K562 (cell line): ENCODE results near the gene FBXO11. TPM values are rescaled to one million over a fixed set of nuclear protein-coding genes. Genes with fewer than 3 reads are reported as not detected.
A peak's percentile ranks its signal among the peaks of the same experiment; 100 is the strongest.

Source experiments
- CBFA2T2 ChIP-seq: fragments of 450-650 bp; conservative IDR thresholded peaks from 2 replicates; pipeline ENCODE4 v1.6.1; 2017; ENCODE audit warnings: mild to moderate bottlenecking
- CBX3 ChIP-seq, 2 experiments: IDR thresholded peaks; 1 replicate in 1 of 2; 2 replicates in 1 of 2; pipeline ENCODE4 v1.6.1; 2012; ENCODE audit warnings: inconsistent platforms in 2 of 2, low read length in 2 of 2, borderline replicate concordance in 1 of 2, control low read depth in 1 of 2
- L3MBTL2 ChIP-seq: fragments of 450-650 bp; IDR thresholded peaks from 2 replicates; pipeline ENCODE4 v1.6.1; 2016; ENCODE audit warnings: mild to moderate bottlenecking, moderate library complexity
- MGA ChIP-seq: fragments of 450-650 bp; IDR thresholded peaks from 2 replicates; pipeline ENCODE4 v1.6.1; 2016; ENCODE audit warnings: mild to moderate bottlenecking, moderate library complexity
- NRF1 ChIP-seq, 2 experiments: fragments of 450-650 bp; IDR thresholded peaks in 1 of 2; conservative IDR thresholded peaks in 1 of 2; 2 replicates each; pipeline ENCODE4 v1.6.1; 2014; ENCODE audit warnings: mild to moderate bottlenecking in 2 of 2
- PKNOX1 ChIP-seq: fragments of 450-650 bp; IDR thresholded peaks from 2 replicates; pipeline ENCODE4 v1.6.1; 2016
- TFAP4 ChIP-seq: sonication (generic); formaldehyde crosslinking; IDR thresholded peaks from 2 replicates; pipeline ENCODE4 v1.8.0; 2022; ENCODE audit warnings: missing genetic modification reagents, mild to moderate bottlenecking, moderate library complexity, borderline replicate concordance
- USF1 ChIP-seq: sonication (generic); formaldehyde crosslinking; IDR thresholded peaks from 2 replicates; pipeline ENCODE4 v1.9.0; 2022; ENCODE audit warnings: mild to moderate bottlenecking, missing genetic modification reagents
- polyA plus RNA-seq, 8 experiments: library from polyadenylated mRNA; depleted of rRNA in 4 of 8; stranded (reverse) in 5 of 8; unstranded in 3 of 8; fragments of >200 nt; fragmentation: Nextera tagmentation in 2 of 8; fragmentation: Illumina TruSeq in 1 of 8; extraction: Ambion mirVana in 2 of 8; extraction: Trizol in 1 of 8; gene quantifications; 2 replicates each; pipeline versions ENCODE4 v1.2.1 to v1.2.3, GENCODE V29; 2011 to 2014; ENCODE audit warnings: inconsistent platforms in 1 of 8, missing spikeins in 1 of 8
- total RNA-seq, 7 experiments: library from RNA; depleted of rRNA in 6 of 7; stranded (reverse); fragments of >200 nt in 6 of 7; fragmentation: Illumina TruSeq in 2 of 7; extraction: Trizol in 2 of 7; gene quantifications; 2 replicates each; pipeline versions ENCODE4 v1.2.1 to v1.2.3, GENCODE V29; 2011 to 2021; ENCODE audit warnings: low replicate concordance in 1 of 7
- TF ChIP-seq, protein P1 (sequence below): sonication (generic); formaldehyde crosslinking; IDR thresholded peaks from 2 replicates; pipeline ENCODE4 v1.8.0; 2022; ENCODE audit warnings: mild to moderate bottlenecking, low read depth, missing genetic modification reagents

The FBXO11 gene
- total and polyA plus RNA-seq, 9 of the 15 experiments (the other 6 are each of a cell fraction or from before 2014, with no cell fraction given) = 8.8 to 44.5 (median 24.1) TPM

- TF ChIP-seq MGA (peak; percentile 50; the same call in 1 of the 2 replicates), USF1 (CRISPR knock-in tag) (peak; percentile 84), TFAP4 (CRISPR knock-in tag) (peak; percentile 21; the same call in 1 of the 2 replicates), CBX3 (IDR thresholded peaks at IDR 0.05; ENCODE audit: borderline replicate concordance in 1 of 2, low read length in 2 of 2) (peak in 1 of 2 experiments; percentile 71; a peak in 2 of 3 replicates), CBFA2T2 (peak; percentile 75), NRF1 (conservative IDR thresholded peaks at IDR 0.05 in 1 of 2, IDR thresholded peaks at IDR 0.05 in 1 of 2) (no peak), PKNOX1 (peak; percentile 48; the same call in 1 of the 2 replicates), L3MBTL2 (peak; percentile 37; the same call in 1 of the 2 replicates)
- TF ChIP-seq, protein P1, sequence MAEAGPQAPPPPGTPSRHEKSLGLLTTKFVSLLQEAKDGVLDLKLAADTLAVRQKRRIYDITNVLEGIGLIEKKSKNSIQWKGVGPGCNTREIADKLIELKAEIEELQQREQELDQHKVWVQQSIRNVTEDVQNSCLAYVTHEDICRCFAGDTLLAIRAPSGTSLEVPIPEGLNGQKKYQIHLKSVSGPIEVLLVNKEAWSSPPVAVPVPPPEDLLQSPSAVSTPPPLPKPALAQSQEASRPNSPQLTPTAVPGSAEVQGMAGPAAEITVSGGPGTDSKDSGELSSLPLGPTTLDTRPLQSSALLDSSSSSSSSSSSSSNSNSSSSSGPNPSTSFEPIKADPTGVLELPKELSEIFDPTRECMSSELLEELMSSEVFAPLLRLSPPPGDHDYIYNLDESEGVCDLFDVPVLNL = no peak
These were observed 135.1 kb downstream of the FBXO11 start (continued) for GRCh38 chr2:47771211-47771610.
